Vein endothelial cell (primary cell): ENCODE results near the gene GAS5. TPM values are rescaled to one million over a fixed set of nuclear protein-coding genes. Genes with fewer than 3 reads are reported as not detected.

Source experiments
- total RNA-seq: library from RNA; depleted of rRNA; stranded (reverse); fragments of >200 nt; gene quantifications from 2 replicates; pipeline ENCODE4 v1.2.3, GENCODE V29; 2012

GAS5 gene
- 273 and 303 TPM in 2 replicates for total RNA-seq

DNA sequence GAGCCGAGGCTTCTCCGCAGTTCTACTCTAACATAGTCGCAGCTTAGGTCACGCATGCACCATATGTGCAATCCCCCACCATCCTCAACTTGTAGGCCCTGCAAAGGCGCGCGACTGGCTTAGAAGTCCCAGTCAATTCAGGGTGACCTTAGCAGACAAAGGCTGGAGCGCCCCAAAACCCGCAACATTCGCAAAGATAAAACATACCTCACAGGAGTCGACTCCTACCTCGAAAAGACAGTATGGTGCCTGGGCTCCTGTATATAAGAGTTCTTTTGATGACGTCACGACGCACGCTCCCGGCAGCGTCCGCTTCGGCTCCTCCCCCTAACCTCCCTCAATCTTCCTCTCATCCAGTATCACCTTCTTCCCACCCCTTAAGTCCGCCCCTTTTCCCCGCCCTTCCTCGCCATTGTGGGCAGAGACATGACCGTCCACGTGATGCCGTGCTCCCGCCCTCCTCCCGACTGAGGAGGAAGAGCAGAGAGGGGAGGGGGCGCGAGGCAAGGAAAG is at the start of gene GAS5:
GAS5 (minus strand) TSS at position 237 of the 513 bp plus-strand sequence.

DNA sequence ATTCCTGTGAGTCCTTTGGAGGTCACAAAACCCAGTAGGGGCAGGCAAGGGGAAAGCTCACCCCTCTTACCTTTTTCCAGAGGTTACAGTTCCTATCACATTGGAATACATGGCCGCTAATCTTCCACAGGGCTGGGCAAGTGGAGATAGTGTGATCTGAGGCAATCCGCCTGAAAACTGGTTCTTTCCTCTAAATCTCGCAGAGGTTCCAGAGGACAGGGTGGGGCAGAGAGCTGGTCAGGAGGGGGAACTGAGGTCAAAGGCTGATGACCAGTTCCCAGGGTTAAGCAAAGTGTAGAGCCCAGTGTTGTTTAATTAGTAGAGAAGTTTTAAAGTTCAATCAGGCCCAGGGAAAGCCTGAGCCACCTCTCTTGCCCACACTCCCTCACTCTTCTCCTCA is 49.4 kb upstream of the GAS5 start, which contains the start of gene SERPINC1:
SERPINC1 (minus strand) TSS at position 179 of the 400 bp plus-strand sequence; CDS start at position 111, 68 bp downstream.

DNA sequence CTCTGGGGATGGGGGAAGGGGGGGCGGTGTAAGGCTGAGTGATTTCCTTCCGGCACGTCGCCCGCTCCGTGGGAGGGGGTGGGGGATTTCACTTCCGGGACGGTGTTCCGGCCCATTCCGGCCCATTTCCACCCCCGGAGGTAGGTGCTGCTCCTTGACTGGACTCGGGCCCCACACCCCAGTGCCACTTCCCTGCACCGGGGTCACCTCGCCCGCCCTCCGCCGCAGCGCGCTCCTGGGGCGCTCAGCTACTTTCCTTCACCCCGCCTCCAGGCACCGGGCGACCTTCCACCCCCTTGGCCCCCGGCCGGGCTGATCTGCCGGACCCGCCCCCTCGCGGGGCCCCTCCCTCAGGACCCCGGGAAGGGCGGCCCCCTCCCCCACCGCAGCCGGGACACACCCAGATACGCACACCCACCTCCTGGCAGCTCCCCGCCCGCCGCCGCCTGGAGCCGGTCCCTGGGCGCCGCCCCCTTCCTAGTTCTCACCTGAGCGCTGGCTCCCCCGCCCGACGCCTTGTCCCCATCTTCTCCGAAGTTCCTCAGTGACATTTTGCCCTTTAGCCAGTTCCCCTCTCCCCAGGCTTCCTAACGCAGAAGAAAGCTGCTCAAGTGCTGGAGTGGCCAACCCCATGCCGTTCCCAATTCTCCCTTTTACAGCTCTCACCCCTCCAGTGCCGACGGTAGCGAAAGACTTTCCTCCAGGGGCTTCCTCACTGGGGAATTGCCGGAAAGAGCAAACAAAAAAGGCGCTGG is 654 bp upstream of the GAS5 start, which contains the start of gene ZBTB37:
ZBTB37 (plus strand) TSS at position 115 of the 755 bp plus-strand sequence. CDS start 1,846 bp downstream, outside the sequence.

DNA sequence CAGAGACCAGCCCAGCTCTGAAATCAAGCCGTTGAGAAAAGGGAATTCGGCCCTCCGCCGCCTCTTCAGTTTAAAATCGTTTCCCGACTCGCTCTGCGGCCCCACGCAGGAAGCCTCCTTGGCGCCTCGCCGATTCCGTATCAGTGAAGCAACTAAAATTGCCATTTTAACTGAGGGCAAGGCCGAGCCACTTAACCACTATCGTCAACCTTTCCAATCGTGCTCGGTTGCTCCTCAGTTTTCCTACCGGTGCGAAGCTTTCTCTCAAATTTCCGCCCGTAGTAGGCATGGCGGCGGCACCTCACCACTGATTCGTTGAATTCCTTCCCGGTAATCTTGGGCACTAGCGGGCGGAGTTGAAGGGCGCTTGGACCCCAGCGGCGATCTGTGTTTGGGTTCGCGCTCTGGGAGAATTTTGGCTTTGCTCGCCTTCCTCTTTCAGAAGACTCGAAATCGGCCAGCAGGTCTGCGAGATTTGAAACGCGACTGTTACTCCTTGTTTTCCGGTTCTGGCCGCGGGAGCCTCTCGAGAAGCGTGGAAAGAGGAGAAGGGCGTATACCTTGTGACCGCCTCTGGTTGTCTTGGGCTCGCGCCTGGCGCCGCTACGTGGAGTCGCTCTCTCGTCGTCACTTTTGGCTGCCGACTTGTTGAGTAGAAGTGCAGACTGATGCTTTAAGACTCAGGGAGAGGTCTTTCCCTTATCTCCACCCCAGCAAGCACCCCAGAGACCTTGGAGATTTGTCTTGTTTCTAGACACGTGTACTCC is 43.3 kb downstream of the GAS5 start, which contains the start of the genes CENPL and DARS2:
CENPL (minus strand) TSS at position 569 of the 767 bp plus-strand sequence. CDS start 13,584 bp downstream, outside the sequence.
DARS2 (plus strand) TSS at position 359 of the 767 bp plus-strand sequence. CDS start 557 bp downstream, outside the sequence.

Other genes with a start within 250 kb of the GAS5 start
- not detected in 2 replicates for gene TEX50, start 232.7 kb downstream of the GAS5 start, total RNA-seq
- gene ANKRD45, start 198.1 kb downstream of the GAS5 start, total RNA-seq = 0.33 TPM in 1 of 2 replicates, not detected in the other
- 32.0 and 36.6 TPM in 2 replicates for gene KLHL20, start 153.0 kb downstream of the GAS5 start, total RNA-seq
- gene DARS2, start 43.3 kb downstream of the GAS5 start, total RNA-seq = 16.7 and 25.1 TPM in 2 replicates
- 11.1 and 20.7 TPM in 2 replicates for gene CENPL, start 43.1 kb downstream of the GAS5 start, total RNA-seq
- 4.6 and 6.3 TPM in 2 replicates for gene ZBTB37, start 391 bp upstream of the GAS5 start, total RNA-seq
- gene SERPINC1, start 49.3 kb upstream of the GAS5 start, total RNA-seq = 0.38 TPM in 1 of 2 replicates, not detected in the other
- gene RC3H1, start 154.4 kb upstream of the GAS5 start, total RNA-seq = 43.1 and 55.1 TPM in 2 replicates